Hepatocyte (in vitro differentiated cells): ENCODE data around the gene PCCA. TPM values are rescaled to one million over a fixed set of nuclear protein-coding genes. Genes with fewer than 3 reads are reported as not detected.
A peak's percentile ranks its signal among the peaks of the same experiment; 100 is the strongest.

Experiments used
- DNase-seq: peaks from one replicate; pipeline ENCODE4 v3.0.0-alpha.2; 2016; ENCODE audit warnings: low spot score
- H2AFZ ChIP-seq: fragments of 200-600 bp; sonication (generic); 2 replicates; pipeline ENCODE4 v1.6.0; 2016; ENCODE audit warnings: antibody characterized with exemption, mild to moderate bottlenecking
- H3K27ac ChIP-seq: fragments of 200-600 bp; sonication (generic); 2 replicates; pipeline ENCODE4 v1.5.1; 2016; ENCODE audit warnings: mild to moderate bottlenecking
- H3K27me3 ChIP-seq: fragments of 200-600 bp; sonication (generic); 2 replicates; pipeline ENCODE4 v1.6.1; 2016
- H3K36me3 ChIP-seq: fragments of 200-600 bp; sonication (generic); replicated peaks from 2 replicates; pipeline ENCODE4 v1.5.1; 2016; ENCODE audit warnings: low read depth; ENCODE audit not compliant: insufficient read depth
- H3K4me1 ChIP-seq: fragments of 200-600 bp; sonication (generic); 2 replicates; pipeline ENCODE4 v1.5.1; 2016; ENCODE audit warnings: mild to moderate bottlenecking, moderate library complexity; ENCODE audit not compliant: insufficient read depth
- H3K4me2 ChIP-seq: fragments of 200-600 bp; sonication (generic); 2 replicates; pipeline ENCODE4 v1.6.0; 2016
- H3K4me3 ChIP-seq: fragments of 200-600 bp; sonication (generic); 2 replicates; pipeline ENCODE4 v1.5.1; 2016; ENCODE audit warnings: mild to moderate bottlenecking
- H3K79me2 ChIP-seq: fragments of 200-600 bp; sonication (generic); 2 replicates; pipeline ENCODE4 v1.6.0; 2017; ENCODE audit warnings: mild to moderate bottlenecking
- H3K9me2 ChIP-seq: fragments of 200-600 bp; sonication (generic); replicated peaks from 2 replicates; pipeline ENCODE4 v1.6.0; 2017; ENCODE audit warnings: mild to moderate bottlenecking; ENCODE audit not compliant: insufficient read depth
- H3K9me3 ChIP-seq: fragments of 200-600 bp; sonication (generic); 2 replicates; pipeline ENCODE4 v1.5.1; 2016; ENCODE audit warnings: low read depth, mild to moderate bottlenecking
- H4K20me1 ChIP-seq: fragments of 200-600 bp; sonication (generic); 2 replicates; pipeline ENCODE4 v1.6.0; 2016; ENCODE audit warnings: mild to moderate bottlenecking; ENCODE audit not compliant: insufficient read depth, poor library complexity, severe bottlenecking
- EZH2 ChIP-seq: fragments of 200-600 bp; sonication (generic); IDR thresholded peaks from 2 replicates; pipeline ENCODE4 v1.6.1; 2016; ENCODE audit warnings: antibody characterized with exemption, mild to moderate bottlenecking, borderline replicate concordance
- EZH2phosphoT487 ChIP-seq: fragments of 200-600 bp; sonication (generic); IDR thresholded peaks from one replicate; pipeline ENCODE4 v1.6.1; 2018; ENCODE audit warnings: antibody characterized with exemption, mild to moderate bottlenecking, low read depth, moderate library complexity; ENCODE audit not compliant: unreplicated experiment, severe bottlenecking
- WGBS: methylation state at CpG from one replicate; pipeline ENCODE4 v1.1.6; 2016; ENCODE audit warnings: low lambda C conversion rate; ENCODE audit errors: missing lambda C conversion rate; 5-methylcytosine and 5-hydroxymethylcytosine counted together
- polyA plus RNA-seq: library from polyadenylated mRNA; unstranded; fragments of >200 nt; fragmentation: Nextera tagmentation; extraction: Ambion mirVana; gene quantifications from 2 replicates; pipeline ENCODE4 v1.2.1, GENCODE V29; 2016
- total RNA-seq: library from RNA; depleted of rRNA; stranded (reverse); fragments of >200 nt; gene quantifications from 2 replicates; pipeline ENCODE4 v1.2.3, GENCODE V29; 2014
- TF ChIP-seq, protein P1 (sequence below): fragments of 200-600 bp; sonication (generic); IDR thresholded peaks from 2 replicates; pipeline ENCODE4 v1.5.1; 2016; ENCODE audit warnings: antibody characterized with exemption, mild to moderate bottlenecking; ENCODE audit not compliant: poor library complexity

PCCA gene
- total and polyA plus RNA-seq, 2 experiments from 2014 or later: 23.6 to 28.2 TPM

GRCh38 chr13:100130930-100131511 is 42.1 kb downstream of the PCCA start:
- no peaks in the 10 kb centered on the region for H3K79me2 ChIP-seq
- WGBS: 88% methylated on average over 6 of the region's 6 CpGs
- no peaks in the 10 kb centered on the region for H3K36me3 ChIP-seq
- DNase-seq: no peak
- no peak overlapping the region for H3K4me3 ChIP-seq
- H3K27ac ChIP-seq: no peak overlapping the region
- no peaks in the 10 kb centered on the region for H3K27me3 ChIP-seq
- H3K9me2 ChIP-seq: no peaks in the 10 kb centered on the region
- H4K20me1 ChIP-seq: no peaks in the 10 kb centered on the region
- H3K9me3 ChIP-seq: no peaks in the 10 kb centered on the region
- H3K4me1 ChIP-seq: no peaks in the 10 kb centered on the region
- H3K4me2 ChIP-seq: no peak overlapping the region
- TF ChIP-seq EZH2: no peak
- no peak overlapping the region for H2AFZ ChIP-seq

DNA sequence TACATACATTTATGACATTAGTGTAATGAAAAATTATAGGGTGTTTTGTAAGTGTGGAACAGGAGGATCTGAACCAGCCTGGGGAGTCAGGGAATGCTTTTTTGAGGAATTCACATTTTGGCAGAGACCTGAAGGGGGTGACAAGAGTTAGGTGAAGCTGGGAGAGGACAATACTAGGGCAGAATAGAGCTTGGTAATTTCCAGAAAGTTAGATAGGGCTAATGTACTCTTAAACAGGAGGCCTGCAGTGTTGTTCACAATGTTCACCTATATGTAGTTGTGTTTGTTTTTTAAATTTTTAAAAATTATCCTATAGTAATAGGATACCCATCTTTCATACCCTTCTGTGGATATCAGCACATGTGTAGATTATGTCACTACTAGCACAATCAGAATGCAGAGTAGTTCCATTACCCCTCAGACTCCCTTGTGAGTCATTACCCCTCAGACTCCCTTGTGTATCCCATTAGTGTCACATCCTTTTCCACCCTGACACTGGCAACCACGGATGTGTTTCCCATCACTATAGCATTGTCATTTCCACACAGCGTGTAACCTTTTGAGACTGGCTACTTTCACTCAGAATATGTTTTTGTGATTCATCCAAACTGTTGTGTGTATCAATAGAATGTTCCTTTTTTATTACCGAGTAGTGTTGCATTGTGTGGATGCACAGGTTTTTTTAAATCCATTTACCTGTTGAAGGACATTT is 43.1 kb downstream of the PCCA start:
- Histone ChIP-seq H3K36me3 (no peaks in the 10 kb centered on the region), H3K9me3 (no peaks in the 10 kb centered on the region), H4K20me1 (no peaks in the 10 kb centered on the region), H3K27me3 (no peaks in the 10 kb centered on the region), H3K27ac (no peak overlapping the region), H3K4me2 (no peak overlapping the region), H3K4me1 (no peaks in the 10 kb centered on the region), H3K4me3 (no peak overlapping the region), H2AFZ (no peak overlapping the region), H3K9me2 (no peaks in the 10 kb centered on the region), H3K79me2 (no peaks in the 10 kb centered on the region)
- TF ChIP-seq, protein P1, sequence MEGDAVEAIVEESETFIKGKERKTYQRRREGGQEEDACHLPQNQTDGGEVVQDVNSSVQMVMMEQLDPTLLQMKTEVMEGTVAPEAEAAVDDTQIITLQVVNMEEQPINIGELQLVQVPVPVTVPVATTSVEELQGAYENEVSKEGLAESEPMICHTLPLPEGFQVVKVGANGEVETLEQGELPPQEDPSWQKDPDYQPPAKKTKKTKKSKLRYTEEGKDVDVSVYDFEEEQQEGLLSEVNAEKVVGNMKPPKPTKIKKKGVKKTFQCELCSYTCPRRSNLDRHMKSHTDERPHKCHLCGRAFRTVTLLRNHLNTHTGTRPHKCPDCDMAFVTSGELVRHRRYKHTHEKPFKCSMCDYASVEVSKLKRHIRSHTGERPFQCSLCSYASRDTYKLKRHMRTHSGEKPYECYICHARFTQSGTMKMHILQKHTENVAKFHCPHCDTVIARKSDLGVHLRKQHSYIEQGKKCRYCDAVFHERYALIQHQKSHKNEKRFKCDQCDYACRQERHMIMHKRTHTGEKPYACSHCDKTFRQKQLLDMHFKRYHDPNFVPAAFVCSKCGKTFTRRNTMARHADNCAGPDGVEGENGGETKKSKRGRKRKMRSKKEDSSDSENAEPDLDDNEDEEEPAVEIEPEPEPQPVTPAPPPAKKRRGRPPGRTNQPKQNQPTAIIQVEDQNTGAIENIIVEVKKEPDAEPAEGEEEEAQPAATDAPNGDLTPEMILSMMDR: no peak
- TF ChIP-seq EZH2phosphoT487 (no peak), EZH2 (no peak)
- peak; percentile 8 for DNase-seq
- 86% methylated on average over 3 of the region's 3 CpGs for WGBS

DNA sequence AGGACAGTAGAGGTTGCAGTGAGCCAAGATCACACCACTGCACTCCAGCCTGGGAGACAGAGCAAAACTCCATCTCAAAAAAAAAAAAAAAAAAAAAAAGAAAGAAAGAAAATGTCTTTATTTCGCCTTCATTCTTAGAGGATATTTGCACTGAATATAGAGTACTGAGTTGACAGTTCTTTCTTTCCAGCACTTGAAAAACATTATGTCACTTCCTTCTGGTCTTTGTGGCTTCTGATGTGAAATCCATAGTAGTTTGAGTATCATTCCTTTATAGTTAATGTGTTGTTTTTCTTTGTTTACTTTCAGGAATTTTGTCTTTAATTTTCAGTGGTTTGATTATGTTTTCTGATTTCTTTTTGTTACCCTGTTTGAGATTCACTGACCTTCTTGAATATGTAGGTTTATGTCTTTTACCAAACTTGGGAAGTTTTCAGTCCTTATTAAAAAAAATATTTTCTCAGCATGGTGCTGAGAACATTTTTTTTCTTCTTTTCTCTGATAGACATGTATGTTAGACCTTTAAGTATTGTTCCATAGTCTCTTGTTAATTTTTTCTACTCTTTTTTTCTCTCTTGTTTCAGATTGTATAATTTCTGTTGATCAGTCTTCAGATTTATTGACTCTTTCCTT is 50.1 kb downstream of the PCCA start:
- H3K4me1 ChIP-seq: no peaks in the 10 kb centered on the region
- no peak overlapping the region for H3K27ac ChIP-seq
- no peaks in the 10 kb centered on the region for H4K20me1 ChIP-seq
- no peaks in the 10 kb centered on the region for H3K27me3 ChIP-seq
- no peaks in the 10 kb centered on the region for H3K36me3 ChIP-seq
- H3K79me2 ChIP-seq: no peaks in the 10 kb centered on the region
- no peak overlapping the region for H2AFZ ChIP-seq
- no peak for TF ChIP-seq EZH2
- TF ChIP-seq, protein P1: no peak
- TF ChIP-seq EZH2phosphoT487: no peak
- H3K9me3 ChIP-seq: no peaks in the 10 kb centered on the region
- H3K9me2 ChIP-seq: no peaks in the 10 kb centered on the region
- no peak overlapping the region for H3K4me3 ChIP-seq
- no peak overlapping the region for H3K4me2 ChIP-seq
- 100% methylated on average over 1 of the region's 1 CpG for WGBS
- DNase-seq: no peak

- H3K36me3 ChIP-seq: no peaks in the 10 kb centered on the region
- no peaks in the 10 kb centered on the region for H3K9me2 ChIP-seq
- TF ChIP-seq EZH2phosphoT487: no peak
- TF ChIP-seq, protein P1: no peak
- TF ChIP-seq EZH2: no peak
- no peak for DNase-seq
- 100% methylated on average over 1 of the region's 1 CpG for WGBS
- H3K79me2 ChIP-seq: no peaks in the 10 kb centered on the region
- H3K4me1 ChIP-seq: no peaks in the 10 kb centered on the region
- no peak overlapping the region for H3K27ac ChIP-seq
- H4K20me1 ChIP-seq: no peaks in the 10 kb centered on the region
- H3K9me3 ChIP-seq: no peaks in the 10 kb centered on the region
- H3K27me3 ChIP-seq: no peaks in the 10 kb centered on the region
- no peak overlapping the region for H2AFZ ChIP-seq
- no peak overlapping the region for H3K4me2 ChIP-seq
- no peak overlapping the region for H3K4me3 ChIP-seq
These were observed 50.9 kb downstream of the PCCA start for GRCh38 chr13:100139817-100140216.
